Breast epithelium (tissue), 3 donors: Measurements from ENCODE around the gene MTA1.

Source experiments
- POLR2A ChIP-seq: fragments of 450-650 bp; IDR thresholded peaks from one replicate; pipeline ENCODE4 v1.6.1; 2016; ENCODE audit warnings: antibody characterized with exemption, mild to moderate bottlenecking, moderate library complexity
- TF ChIP-seq, protein P1 (sequence below), 3 donors: fragments of 450-650 bp; IDR thresholded peaks; one replicate each; pipeline ENCODE4 v1.5.1; 2016 to 2017; ENCODE audit warnings: antibody characterized with exemption in 3 of 3, mild to moderate bottlenecking in 3 of 3, moderate library complexity in 3 of 3

DNA sequence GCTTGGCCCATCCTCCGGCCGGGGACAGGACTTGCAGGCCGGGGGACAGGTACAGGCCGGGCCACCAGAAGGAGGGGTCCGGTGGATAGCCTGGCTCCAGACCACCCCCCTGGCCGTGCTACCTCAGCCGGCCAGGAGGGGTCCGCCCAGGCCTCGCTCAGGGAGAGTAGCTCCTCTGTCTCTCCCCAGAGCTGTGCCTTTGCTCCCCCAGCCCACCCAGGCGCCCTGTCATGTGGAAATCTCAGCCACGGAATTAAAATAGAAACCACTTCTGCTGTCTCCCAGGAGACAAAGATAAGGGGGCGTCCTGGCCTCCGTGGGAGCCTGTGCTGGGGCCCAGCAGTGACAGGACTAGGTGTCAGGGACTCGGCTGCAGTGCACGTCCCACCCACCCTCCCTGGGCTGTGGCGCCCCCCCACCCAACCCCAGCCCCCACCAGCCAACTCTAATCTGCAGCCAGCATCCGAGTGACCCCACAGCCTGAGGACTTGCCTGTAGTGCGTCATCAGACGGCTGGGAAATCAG, 51.7 kb downstream of the MTA1 start:
- TF ChIP-seq, protein P1, sequence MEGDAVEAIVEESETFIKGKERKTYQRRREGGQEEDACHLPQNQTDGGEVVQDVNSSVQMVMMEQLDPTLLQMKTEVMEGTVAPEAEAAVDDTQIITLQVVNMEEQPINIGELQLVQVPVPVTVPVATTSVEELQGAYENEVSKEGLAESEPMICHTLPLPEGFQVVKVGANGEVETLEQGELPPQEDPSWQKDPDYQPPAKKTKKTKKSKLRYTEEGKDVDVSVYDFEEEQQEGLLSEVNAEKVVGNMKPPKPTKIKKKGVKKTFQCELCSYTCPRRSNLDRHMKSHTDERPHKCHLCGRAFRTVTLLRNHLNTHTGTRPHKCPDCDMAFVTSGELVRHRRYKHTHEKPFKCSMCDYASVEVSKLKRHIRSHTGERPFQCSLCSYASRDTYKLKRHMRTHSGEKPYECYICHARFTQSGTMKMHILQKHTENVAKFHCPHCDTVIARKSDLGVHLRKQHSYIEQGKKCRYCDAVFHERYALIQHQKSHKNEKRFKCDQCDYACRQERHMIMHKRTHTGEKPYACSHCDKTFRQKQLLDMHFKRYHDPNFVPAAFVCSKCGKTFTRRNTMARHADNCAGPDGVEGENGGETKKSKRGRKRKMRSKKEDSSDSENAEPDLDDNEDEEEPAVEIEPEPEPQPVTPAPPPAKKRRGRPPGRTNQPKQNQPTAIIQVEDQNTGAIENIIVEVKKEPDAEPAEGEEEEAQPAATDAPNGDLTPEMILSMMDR (IDR thresholded peaks at IDR 0.05): no peak
- TF ChIP-seq POLR2A: no peak
